SHP77 (cell line): ENCODE results near the gene ZXDC.

Experiments used
- DNase-seq, 2 experiments: peaks; one replicate each; lab custom pipeline; 2025; lab: John Stamatoyannopoulos, UW

Gene ZXDC

GRCh38 chr3:126394179-126394976 is 81.3 kb downstream of the ZXDC start, which contains the start of gene CFAP100:
Gene CFAP100 (plus strand): TSS chr3:126394909. CDS start chr3:126396001, 1,092 bp downstream.
- DNase-seq = no peak

- no peak for DNase-seq
Measured at GRCh38 chr3:126393563-126393962, 82.1 kb downstream of the ZXDC start.

GRCh38 chr3:126392246-126392645 is 83.4 kb downstream of the ZXDC start:
- no peak for DNase-seq

- DNase-seq = no peak
Measured at GRCh38 chr3:126391631-126392030, 84.1 kb downstream of the ZXDC start.

- no peak for DNase-seq
Measured at GRCh38 chr3:126390751-126391150, 84.9 kb downstream of the ZXDC start.

GRCh38 chr3:126390201-126390600 is 85.5 kb downstream of the ZXDC start:
- no peak for DNase-seq

- DNase-seq = no peak
Measured at GRCh38 chr3:126389794-126390146, 85.9 kb downstream of the ZXDC start.

- peak; percentile 83 for DNase-seq
Measured at GRCh38 chr3:126389112-126389793, 86.4 kb downstream of the ZXDC start.
